Measurements from ENCODE around the gene SPP1. TPM values are rescaled to one million over a fixed set of nuclear protein-coding genes. Genes with fewer than 3 reads are reported as not detected.

SPP1 gene
- total RNA-seq, 3 donors from 2014 or later = 1.4 to 27.6 (median 3.0) TPM

- peak overlapping the region; percentile 73 for H3K4me3 ChIP-seq
- peaks cover 6% of the 10 kb centered on the region for H3K4me1 ChIP-seq (ENCODE audit: low read depth)
- TF ChIP-seq, protein P1, sequence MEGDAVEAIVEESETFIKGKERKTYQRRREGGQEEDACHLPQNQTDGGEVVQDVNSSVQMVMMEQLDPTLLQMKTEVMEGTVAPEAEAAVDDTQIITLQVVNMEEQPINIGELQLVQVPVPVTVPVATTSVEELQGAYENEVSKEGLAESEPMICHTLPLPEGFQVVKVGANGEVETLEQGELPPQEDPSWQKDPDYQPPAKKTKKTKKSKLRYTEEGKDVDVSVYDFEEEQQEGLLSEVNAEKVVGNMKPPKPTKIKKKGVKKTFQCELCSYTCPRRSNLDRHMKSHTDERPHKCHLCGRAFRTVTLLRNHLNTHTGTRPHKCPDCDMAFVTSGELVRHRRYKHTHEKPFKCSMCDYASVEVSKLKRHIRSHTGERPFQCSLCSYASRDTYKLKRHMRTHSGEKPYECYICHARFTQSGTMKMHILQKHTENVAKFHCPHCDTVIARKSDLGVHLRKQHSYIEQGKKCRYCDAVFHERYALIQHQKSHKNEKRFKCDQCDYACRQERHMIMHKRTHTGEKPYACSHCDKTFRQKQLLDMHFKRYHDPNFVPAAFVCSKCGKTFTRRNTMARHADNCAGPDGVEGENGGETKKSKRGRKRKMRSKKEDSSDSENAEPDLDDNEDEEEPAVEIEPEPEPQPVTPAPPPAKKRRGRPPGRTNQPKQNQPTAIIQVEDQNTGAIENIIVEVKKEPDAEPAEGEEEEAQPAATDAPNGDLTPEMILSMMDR (IDR thresholded peaks at IDR 0.05) = no peak
- ATAC-seq = peak; percentile 57
- intact Hi-C loops (cut with DNase I, micrococcal nuclease) = no loop called here
- no peaks in the 10 kb centered on the region for H3K36me3 ChIP-seq (ENCODE audit: low read depth)
- no peaks in the 10 kb centered on the region for H3K9me3 ChIP-seq
- peak; percentile 30 to 55 (median 55) for DNase-seq
Observed at GRCh38 chr4:88008122-88008742, 32.7 kb downstream of the SPP1 start.

- TF ChIP-seq, protein P1 (IDR thresholded peaks at IDR 0.05) = no peak
- Histone ChIP-seq H3K9me3 (no peaks in the 10 kb centered on the region), H3K4me3 (no peak overlapping the region), H3K4me1 (ENCODE audit: low read depth) (peaks cover 6% of the 10 kb centered on the region), H3K36me3 (ENCODE audit: low read depth) (no peaks in the 10 kb centered on the region)
- intact Hi-C loops (cut with DNase I, micrococcal nuclease) = no loop called here
- DNase-seq (no peak), ATAC-seq (no peak)
Observed at GRCh38 chr4:88008743-88009171, 33.2 kb downstream of the SPP1 start.

GRCh38 chr4:88009871-88010270 is 34.4 kb downstream of the SPP1 start:
- Histone ChIP-seq H3K9me3 (no peaks in the 10 kb centered on the region), H3K4me3 (no peak overlapping the region), H3K4me1 (ENCODE audit: low read depth) (peaks cover 6% of the 10 kb centered on the region), H3K36me3 (ENCODE audit: low read depth) (no peaks in the 10 kb centered on the region)
- TF ChIP-seq, protein P1 (IDR thresholded peaks at IDR 0.05) = no peak
- ATAC-seq (no peak), DNase-seq (no peak)
- intact Hi-C loops (cut with DNase I, micrococcal nuclease) = no loop called here

DNA sequence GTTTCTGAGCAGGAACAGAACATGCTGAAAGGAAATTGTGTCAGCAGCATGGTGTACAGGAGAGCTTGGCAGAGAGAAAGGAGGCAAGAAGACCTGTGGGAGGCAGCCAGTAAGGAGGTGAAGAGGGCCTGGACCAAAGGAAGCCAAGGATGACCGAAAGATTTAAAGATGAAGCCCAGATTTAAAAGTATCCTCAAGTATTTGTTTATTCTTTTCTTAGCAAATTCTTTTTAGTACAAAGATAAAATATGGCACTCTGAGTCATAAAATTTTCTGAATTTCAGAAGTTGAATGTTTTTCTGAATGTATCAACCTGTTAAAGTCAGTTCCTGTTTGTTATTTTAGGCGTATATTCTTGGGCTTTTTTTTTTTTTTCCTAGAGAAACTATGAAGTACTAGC is 35.5 kb downstream of the SPP1 start:
- no peaks in the 10 kb centered on the region for H3K36me3 ChIP-seq (ENCODE audit: low read depth)
- no peaks in the 10 kb centered on the region for H3K9me3 ChIP-seq
- no peak for ATAC-seq
- DNase-seq = no peak
- TF ChIP-seq, protein P1 (IDR thresholded peaks at IDR 0.05) = no peak
- H3K4me1 ChIP-seq (ENCODE audit: low read depth) = peaks cover 6% of the 10 kb centered on the region
- intact Hi-C loops (cut with DNase I, micrococcal nuclease) = no loop called here
- H3K4me3 ChIP-seq = no peak overlapping the region

- no peaks in the 10 kb centered on the region for H3K9me3 ChIP-seq
- no peak for ATAC-seq
- TF ChIP-seq, protein P1 (IDR thresholded peaks at IDR 0.05) = no peak
- H3K36me3 ChIP-seq (ENCODE audit: low read depth) = no peaks in the 10 kb centered on the region
- no peak for DNase-seq
- intact Hi-C loops (cut with DNase I, micrococcal nuclease) = no loop called here
- H3K4me3 ChIP-seq = no peak overlapping the region
- peaks cover 6% of the 10 kb centered on the region for H3K4me1 ChIP-seq (ENCODE audit: low read depth)
Observed at GRCh38 chr4:88012647-88013046, 37.1 kb downstream of the SPP1 start.
